GM19351 (cell line): ENCODE data around the gene TMEM88.
"Not testable (repeated sequence)": the region's sequence is repeated elsewhere in the genome, so short reads cannot be mapped to it uniquely, and the experiment has no call there.

Experiments used
- ATAC-seq: cut with Tn5 transposase; IDR thresholded peaks from one replicate; pipeline ENCODE4 v1.9.1; 2021; ENCODE audit warnings: mild to moderate bottlenecking, moderate library complexity; ENCODE audit not compliant: unreplicated experiment

Gene TMEM88

GRCh38 chr17:7854851-7855659 lies at the start of gene TMEM88:
TMEM88 (plus strand) TSS chr17:7855066; CDS start chr17:7855075, 9 bp downstream.
- ATAC-seq: no peak

GRCh38 chr17:7806587-7806986 lies 48.3 kb upstream of the TMEM88 start:
- ATAC-seq: no peak

- ATAC-seq: no peak
These were observed 47.7 kb upstream of the TMEM88 start for GRCh38 chr17:7807206-7807605.

GRCh38 chr17:7809086-7809790 lies 45.6 kb upstream of the TMEM88 start:
- ATAC-seq: no peak

GRCh38 chr17:7809791-7810343 lies 45.0 kb upstream of the TMEM88 start:
- not testable (repeated sequence) for ATAC-seq

- ATAC-seq: no peak
These were observed 43.6 kb upstream of the TMEM88 start for GRCh38 chr17:7811251-7811650.

- no peak for ATAC-seq
These were observed 39.9 kb upstream of the TMEM88 start for GRCh38 chr17:7814969-7815368.

- no peak for ATAC-seq
These were observed 37.8 kb upstream of the TMEM88 start for GRCh38 chr17:7816926-7817642.

GRCh38 chr17:7817643-7817964 lies 37.3 kb upstream of the TMEM88 start:
- no peak for ATAC-seq

- ATAC-seq: no peak
These were observed 36.8 kb upstream of the TMEM88 start for GRCh38 chr17:7818026-7818425.

- no peak for ATAC-seq
These were observed 35.9 kb upstream of the TMEM88 start for GRCh38 chr17:7818746-7819645.

GRCh38 chr17:7820231-7820630 lies 34.6 kb upstream of the TMEM88 start:
- ATAC-seq: no peak

GRCh38 chr17:7822126-7822525 lies 32.7 kb upstream of the TMEM88 start:
- ATAC-seq: no peak

GRCh38 chr17:7823581-7824001 lies 31.3 kb upstream of the TMEM88 start:
- no peak for ATAC-seq

GRCh38 chr17:7824021-7824924 lies 30.6 kb upstream of the TMEM88 start:
- ATAC-seq: no peak

GRCh38 chr17:7825206-7825990 lies 29.5 kb upstream of the TMEM88 start:
- no peak for ATAC-seq

- ATAC-seq: no peak
These were observed 24.2 kb upstream of the TMEM88 start for GRCh38 chr17:7830616-7831015.

- no peak for ATAC-seq
These were observed 23.6 kb upstream of the TMEM88 start for GRCh38 chr17:7831233-7831632.

- no peak for ATAC-seq
These were observed 22.4 kb upstream of the TMEM88 start for GRCh38 chr17:7832431-7832830.
